Omental fat pad (tissue), 4 donors: ENCODE measurements around the gene MAP2K7. TPM values are rescaled to one million over a fixed set of nuclear protein-coding genes. Genes with fewer than 3 reads are reported as not detected.

Experiments
- ATAC-seq: fragments of 150-250 bp; one replicate; pipeline ENCODE4 v1.9.1; 2016; ENCODE audit warnings: mild to moderate bottlenecking, moderate library complexity; ENCODE audit not compliant: low FRiP score
- DNase-seq: peaks from one replicate; pipeline ENCODE4 v3.0.0-alpha.2; 2019; ENCODE audit warnings: low spot score
- total RNA-seq, 4 donors: library from RNA; depleted of rRNA; stranded (reverse); fragments of >200 nt; gene quantifications; one replicate each; pipeline ENCODE4 v1.1.0, GENCODE V29; 2016
- TF ChIP-seq, protein P1 (sequence below), 3 donors: fragments of 450-650 bp; IDR thresholded peaks; one replicate each; pipeline ENCODE4 v1.5.1; 2016 to 2017; ENCODE audit warnings: antibody characterized with exemption in 3 of 3, mild to moderate bottlenecking in 3 of 3, moderate library complexity in 2 of 3

Gene MAP2K7
- total RNA-seq, 4 donors from 2014 or later, result 12.9 to 13.7 (median 13.6) TPM

DNA sequence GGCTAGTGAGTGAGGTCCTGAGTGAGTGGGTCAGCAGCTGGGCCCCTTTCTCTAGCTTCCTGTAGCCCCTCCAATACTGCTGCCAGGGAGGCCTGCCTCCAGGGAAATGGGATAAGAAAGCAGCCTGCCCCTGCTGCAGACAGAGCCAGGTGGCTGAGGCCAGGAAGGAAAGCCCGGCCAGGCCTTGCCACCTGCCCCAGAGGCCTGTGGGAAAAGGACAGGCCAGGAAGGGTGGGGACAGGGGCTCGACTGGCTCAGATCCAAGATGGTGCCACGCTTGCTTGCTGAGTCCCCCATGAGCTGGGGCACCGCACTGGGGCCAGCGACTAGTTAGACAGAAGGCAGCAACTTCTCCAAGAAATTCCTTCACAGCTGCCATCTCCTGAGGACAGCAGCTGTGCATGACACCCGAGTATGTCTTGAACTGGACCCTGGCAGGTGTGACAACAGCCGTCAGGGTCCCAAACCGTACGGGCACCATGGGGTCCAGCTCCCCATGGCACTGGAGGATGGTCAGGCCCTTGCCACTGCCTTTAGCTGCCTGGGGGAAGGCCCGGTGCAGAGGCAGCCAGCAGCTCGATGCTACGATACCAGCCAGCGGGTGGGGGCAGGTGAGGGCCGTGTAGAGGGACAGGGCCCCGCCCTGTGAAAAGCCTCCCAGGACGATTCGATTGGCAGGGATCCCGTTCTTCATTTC lies 24.4 kb upstream of the MAP2K7 start:
- TF ChIP-seq, protein P1, sequence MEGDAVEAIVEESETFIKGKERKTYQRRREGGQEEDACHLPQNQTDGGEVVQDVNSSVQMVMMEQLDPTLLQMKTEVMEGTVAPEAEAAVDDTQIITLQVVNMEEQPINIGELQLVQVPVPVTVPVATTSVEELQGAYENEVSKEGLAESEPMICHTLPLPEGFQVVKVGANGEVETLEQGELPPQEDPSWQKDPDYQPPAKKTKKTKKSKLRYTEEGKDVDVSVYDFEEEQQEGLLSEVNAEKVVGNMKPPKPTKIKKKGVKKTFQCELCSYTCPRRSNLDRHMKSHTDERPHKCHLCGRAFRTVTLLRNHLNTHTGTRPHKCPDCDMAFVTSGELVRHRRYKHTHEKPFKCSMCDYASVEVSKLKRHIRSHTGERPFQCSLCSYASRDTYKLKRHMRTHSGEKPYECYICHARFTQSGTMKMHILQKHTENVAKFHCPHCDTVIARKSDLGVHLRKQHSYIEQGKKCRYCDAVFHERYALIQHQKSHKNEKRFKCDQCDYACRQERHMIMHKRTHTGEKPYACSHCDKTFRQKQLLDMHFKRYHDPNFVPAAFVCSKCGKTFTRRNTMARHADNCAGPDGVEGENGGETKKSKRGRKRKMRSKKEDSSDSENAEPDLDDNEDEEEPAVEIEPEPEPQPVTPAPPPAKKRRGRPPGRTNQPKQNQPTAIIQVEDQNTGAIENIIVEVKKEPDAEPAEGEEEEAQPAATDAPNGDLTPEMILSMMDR (IDR thresholded peaks at IDR 0.05), result no peak
- DNase-seq (no peak), ATAC-seq (no peak)

DNA sequence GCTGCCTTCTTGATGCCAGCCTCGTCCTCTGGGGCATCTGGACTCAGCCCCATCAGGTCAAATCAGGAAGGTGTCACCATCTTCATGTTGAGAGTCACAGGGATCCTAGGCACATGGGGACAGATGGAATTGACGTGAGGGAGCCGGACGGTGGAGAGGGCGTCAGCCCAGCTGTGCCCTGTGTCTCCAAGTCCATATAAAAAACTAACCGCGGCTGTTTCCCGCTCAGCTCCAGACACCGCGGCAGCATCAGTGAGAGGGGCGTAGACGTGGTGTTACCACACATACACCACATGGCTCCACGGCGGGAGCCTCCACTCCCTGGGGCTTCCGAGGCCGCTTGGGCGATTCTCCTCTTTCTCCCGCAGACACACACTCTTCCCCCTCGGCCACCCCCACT lies 23.8 kb upstream of the MAP2K7 start:
- DNase-seq, result no peak

GRCh38 chr19:7881910-7882309 lies 21.8 kb upstream of the MAP2K7 start:
- DNase-seq (no peak), ATAC-seq (no peak)
- TF ChIP-seq, protein P1 (IDR thresholded peaks at IDR 0.05), result no peak

More for the DNA sequence above, 23.8 kb upstream of the MAP2K7 start:
- no peak for ATAC-seq
- TF ChIP-seq, protein P1 (IDR thresholded peaks at IDR 0.05), result no peak

- no peak for ATAC-seq
- no peak for DNase-seq
- TF ChIP-seq, protein P1 (IDR thresholded peaks at IDR 0.05), result no peak
Measured at GRCh38 chr19:7883105-7883504, 20.6 kb upstream of the MAP2K7 start.

DNA sequence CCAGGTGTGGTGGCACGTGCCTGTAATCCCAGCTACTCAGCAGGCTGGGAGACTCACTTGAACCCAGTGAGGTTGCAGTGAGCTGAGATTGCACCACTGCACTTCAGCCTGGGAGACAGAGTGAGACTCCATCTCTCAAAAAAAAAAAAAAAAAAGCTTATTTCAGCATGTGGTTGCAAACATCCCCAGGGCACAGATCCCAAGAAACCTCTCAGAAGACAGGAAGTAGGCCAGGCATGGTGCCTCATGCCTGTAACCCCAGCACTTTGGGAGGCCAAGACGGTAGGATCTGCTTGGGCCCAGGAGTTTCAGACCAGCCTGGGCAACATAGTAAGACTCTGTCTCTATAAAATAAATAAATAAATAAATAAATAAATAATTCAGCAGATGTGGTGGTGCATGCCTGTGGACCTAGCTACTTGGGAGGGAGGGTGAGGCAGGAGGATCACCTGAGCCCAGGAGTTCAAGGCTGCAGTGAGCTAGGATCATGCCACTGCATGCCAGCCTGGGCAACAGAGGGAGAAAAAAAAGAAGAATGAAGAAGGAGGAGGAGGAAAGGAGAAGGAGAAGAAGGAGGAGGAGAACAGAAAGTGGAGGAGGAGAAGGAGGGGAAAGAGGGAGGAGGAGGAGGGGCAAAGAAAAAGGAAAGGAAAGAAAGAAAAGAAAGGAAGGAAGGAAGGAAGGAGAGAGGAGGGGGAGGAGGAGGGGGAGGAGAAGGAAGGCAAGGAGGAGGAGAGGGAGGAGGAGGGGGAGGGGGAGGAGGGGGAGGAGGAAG lies 19.7 kb upstream of the MAP2K7 start:
- ATAC-seq (no peak), DNase-seq (no peak)
- TF ChIP-seq, protein P1 (IDR thresholded peaks at IDR 0.05), result no peak

DNA sequence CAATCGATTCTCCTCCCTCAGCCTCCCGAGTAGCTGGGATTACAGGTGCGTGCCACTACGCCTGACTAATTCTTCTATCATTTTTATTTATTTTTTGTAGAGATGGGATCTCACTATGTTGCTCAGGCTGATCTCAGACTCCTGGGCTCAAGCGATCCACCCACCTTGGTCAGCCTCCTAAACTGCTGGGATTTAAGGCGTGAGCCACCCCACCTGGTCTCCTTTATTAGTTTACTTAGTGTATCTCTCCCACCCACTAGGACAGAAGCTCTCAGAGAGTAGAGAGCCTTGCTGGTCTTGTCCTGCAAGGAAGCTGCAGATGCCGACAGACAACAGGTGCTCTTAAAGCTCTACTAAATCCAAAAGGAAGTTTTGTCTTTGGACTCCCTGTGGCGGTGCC lies 17.9 kb upstream of the MAP2K7 start:
- TF ChIP-seq, protein P1 (IDR thresholded peaks at IDR 0.05), result no peak
- ATAC-seq (no peak), DNase-seq (no peak)
